ENCODE measurements around the gene VAV3.

VAV3 gene

DNA sequence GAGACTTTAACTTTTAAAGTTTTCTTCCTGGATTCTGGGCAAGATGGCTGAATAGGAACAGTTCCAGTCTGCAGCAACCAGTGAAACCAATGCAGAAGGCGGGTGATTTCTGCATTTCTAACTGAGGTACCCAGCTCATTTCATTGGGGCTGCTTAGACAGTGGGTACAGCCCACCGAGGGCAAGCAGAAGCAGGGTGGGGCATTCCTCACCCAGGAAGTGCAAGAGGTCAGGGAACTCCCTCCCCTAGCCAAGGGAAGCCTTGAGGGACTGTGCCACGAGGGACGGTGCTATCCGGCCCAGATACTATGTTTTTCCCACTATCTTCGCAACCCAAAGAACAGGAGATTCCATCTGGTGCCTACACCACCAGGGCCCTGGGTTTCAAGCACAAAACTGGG is 121.0 kb downstream of the VAV3 start:
- Mint-ChIP-seq H3K9me3 (peaks cover 23% of the 10 kb centered on the region), H3K36me3 (peaks cover 21% of the 10 kb centered on the region), H3K27me3 (no peaks in the 10 kb centered on the region), H3K4me3 (no peak overlapping the region), H3K4me1 (peaks cover 60% of the 10 kb centered on the region), H3K27ac (peak overlapping the region; percentile 16)
- CTCF ChIA-PET, result interaction anchor here (0.9 kb wide), 1 partner anchor 120 kb away, joined by 3 read pairs; no protein-coding TSS in a partner anchor
- DNase-seq, result no peak

DNA sequence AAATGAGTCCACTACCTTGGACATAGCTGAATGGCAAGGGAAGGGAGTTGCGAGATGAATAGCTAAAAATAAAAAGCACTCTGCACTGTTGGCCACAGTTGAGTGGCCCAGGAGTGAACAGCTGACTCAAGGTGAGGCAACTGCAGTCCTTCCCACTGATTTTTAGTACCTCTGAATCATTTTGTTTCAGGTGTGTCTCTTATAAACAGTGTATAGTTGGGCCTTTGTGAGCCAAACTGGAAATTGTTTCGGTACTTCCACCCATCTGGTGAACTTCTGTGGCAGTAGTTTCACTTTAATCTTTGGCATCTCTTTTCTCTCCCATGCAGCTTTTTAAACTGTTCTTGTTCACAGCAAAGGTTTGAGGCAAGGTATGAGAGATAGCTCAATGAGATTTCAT is 122.7 kb downstream of the VAV3 start:
- Mint-ChIP-seq H3K27me3 (no peaks in the 10 kb centered on the region), H3K4me1 (peaks cover 60% of the 10 kb centered on the region), H3K36me3 (peaks cover 23% of the 10 kb centered on the region), H3K9me3 (peaks cover 24% of the 10 kb centered on the region), H3K4me3 (no peak overlapping the region), H3K27ac (no peak overlapping the region)
- CTCF ChIA-PET, result no interaction called here
- no peak for DNase-seq

GRCh38 chr1:107840725-107841124 is 124.3 kb downstream of the VAV3 start:
- Mint-ChIP-seq H3K27ac (peak overlapping the region; percentile 6), H3K27me3 (no peaks in the 10 kb centered on the region), H3K9me3 (peaks cover 16% of the 10 kb centered on the region), H3K36me3 (peaks cover 10% of the 10 kb centered on the region), H3K4me3 (no peak overlapping the region), H3K4me1 (peaks cover 56% of the 10 kb centered on the region)
- DNase-seq, result no peak
- CTCF ChIA-PET, result interaction anchor here (0.9 kb wide), 1 partner anchor 284 kb away, joined by 4 read pairs; no protein-coding TSS in a partner anchor

DNA sequence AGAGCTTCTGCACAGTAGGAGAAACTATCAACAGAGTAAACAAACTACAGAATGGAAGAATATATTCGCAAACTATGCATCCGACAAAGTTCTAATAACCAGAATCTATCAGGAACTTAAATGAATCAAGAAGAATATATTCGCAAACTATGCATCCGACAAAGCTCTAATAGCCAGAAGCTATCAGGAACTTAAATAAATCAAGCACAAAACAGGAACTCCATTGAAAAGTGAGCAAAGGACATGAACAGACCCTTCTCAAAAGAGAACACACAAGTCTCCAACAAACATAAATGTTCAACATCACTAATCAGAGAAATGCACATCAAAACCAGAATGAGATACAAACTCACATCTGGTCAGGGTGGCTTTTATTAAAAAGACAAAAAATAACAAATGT is 126.9 kb downstream of the VAV3 start:
- no peak overlapping the region for H3K27ac Mint-ChIP-seq
- peaks cover 2% of the 10 kb centered on the region for H3K36me3 Mint-ChIP-seq
- CTCF ChIA-PET, result no interaction called here
- H3K27me3 Mint-ChIP-seq, result peaks cover 4% of the 10 kb centered on the region
- no peak overlapping the region for H3K4me3 Mint-ChIP-seq
- peaks cover 36% of the 10 kb centered on the region for H3K4me1 Mint-ChIP-seq
- DNase-seq, result no peak
- H3K9me3 Mint-ChIP-seq, result peaks cover 9% of the 10 kb centered on the region

DNA sequence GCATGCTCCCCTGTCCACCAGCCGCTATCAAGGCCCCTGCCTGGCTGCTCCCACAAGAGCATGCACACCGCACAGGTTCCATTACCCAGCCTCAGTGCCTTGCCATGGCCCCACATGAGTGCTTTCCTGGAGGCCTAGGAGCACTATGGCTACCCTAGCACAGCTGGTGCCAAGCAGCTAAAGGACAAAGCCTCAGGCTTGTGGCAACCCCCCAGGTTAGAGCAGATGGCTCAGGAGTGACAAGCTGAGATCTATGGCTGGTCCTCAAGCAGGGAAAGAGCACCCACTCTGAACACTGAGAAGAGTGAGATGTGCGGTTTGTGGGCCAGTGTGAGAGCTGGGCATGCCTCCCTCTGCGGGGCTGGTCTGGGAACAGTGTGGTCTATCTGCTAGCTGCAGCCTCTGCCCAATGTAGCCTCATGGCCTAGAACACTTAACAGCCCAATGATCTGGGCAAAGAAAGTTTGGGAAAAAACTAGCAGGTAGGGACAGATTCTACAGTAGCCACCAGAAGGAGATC is 129.8 kb downstream of the VAV3 start:
- H3K27ac Mint-ChIP-seq, result no peak overlapping the region
- peaks cover 2% of the 10 kb centered on the region for H3K36me3 Mint-ChIP-seq
- no peak for DNase-seq
- H3K9me3 Mint-ChIP-seq, result peaks cover 9% of the 10 kb centered on the region
- peaks cover 25% of the 10 kb centered on the region for H3K4me1 Mint-ChIP-seq
- H3K4me3 Mint-ChIP-seq, result no peak overlapping the region
- CTCF ChIA-PET, result interaction anchor here (0.9 to 1.2 kb wide), 2 partner anchors 52 to 290 kb away, joined by 3 to 4 read pairs; no protein-coding TSS in a partner anchor
- peaks cover 4% of the 10 kb centered on the region for H3K27me3 Mint-ChIP-seq

- Mint-ChIP-seq H3K27me3 (peaks cover 4% of the 10 kb centered on the region), H3K27ac (no peak overlapping the region), H3K4me1 (peaks cover 38% of the 10 kb centered on the region), H3K4me3 (no peak overlapping the region), H3K9me3 (peaks cover 11% of the 10 kb centered on the region), H3K36me3 (peaks cover 2% of the 10 kb centered on the region)
- CTCF ChIA-PET, result interaction anchor here (0.8 kb wide), 1 partner anchor 143 kb away, joined by 3 read pairs; no protein-coding TSS in a partner anchor
- DNase-seq, result no peak
Measured at GRCh38 chr1:107833061-107833460, 131.9 kb downstream of the VAV3 start.

DNA sequence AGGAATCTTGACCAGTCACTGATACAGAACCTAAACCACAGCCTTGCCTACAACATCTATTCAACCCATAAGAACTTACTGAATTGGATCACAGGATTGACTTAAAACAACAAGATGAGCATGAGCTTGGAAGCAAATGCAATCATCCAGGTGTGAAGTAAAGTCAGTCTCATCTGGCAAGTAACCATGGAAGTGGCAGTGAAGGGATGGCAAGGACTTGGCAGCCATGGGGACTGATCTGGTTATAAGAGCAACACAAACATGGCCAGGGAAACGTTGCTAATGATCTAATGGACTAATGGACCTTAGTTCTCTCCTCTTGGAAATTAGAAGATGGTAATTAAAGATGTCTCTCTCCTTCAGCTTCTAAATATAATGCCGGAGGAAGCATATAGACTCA is 133.1 kb downstream of the VAV3 start:
- Mint-ChIP-seq H3K27ac (no peak overlapping the region), H3K27me3 (peaks cover 4% of the 10 kb centered on the region), H3K4me1 (peaks cover 38% of the 10 kb centered on the region), H3K9me3 (peaks cover 5% of the 10 kb centered on the region), H3K36me3 (no peaks in the 10 kb centered on the region), H3K4me3 (no peak overlapping the region)
- CTCF ChIA-PET, result no interaction called here
- no peak for DNase-seq

- Mint-ChIP-seq H3K27ac (no peak overlapping the region), H3K9me3 (peaks cover 2% of the 10 kb centered on the region), H3K27me3 (peaks cover 4% of the 10 kb centered on the region), H3K4me3 (no peak overlapping the region), H3K36me3 (no peaks in the 10 kb centered on the region), H3K4me1 (peaks cover 35% of the 10 kb centered on the region)
- no peak for DNase-seq
- CTCF ChIA-PET, result no interaction called here
Measured at GRCh38 chr1:107830526-107830925, 134.5 kb downstream of the VAV3 start.

DNA sequence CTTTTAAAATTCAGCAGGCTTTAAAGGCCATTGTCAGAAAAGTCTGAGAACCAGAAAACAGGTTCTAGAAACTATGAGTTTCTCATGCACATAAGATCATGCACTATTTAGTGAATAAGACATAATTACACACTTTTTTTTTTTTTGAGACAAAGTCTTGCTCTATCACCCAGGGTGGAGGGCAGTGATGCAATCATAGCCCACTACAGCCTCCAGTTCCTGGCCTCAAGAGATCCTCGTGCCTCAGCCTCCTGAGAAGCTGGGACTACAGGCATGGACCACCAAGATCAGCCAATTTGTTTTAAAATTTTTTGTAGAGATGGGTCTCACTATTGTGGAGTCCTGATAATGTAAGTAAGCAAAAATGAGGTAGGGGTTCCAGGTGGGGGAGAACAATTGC is 134.9 kb downstream of the VAV3 start:
- H3K36me3 Mint-ChIP-seq, result no peaks in the 10 kb centered on the region
- H3K27me3 Mint-ChIP-seq, result peaks cover 2% of the 10 kb centered on the region
- H3K4me3 Mint-ChIP-seq, result no peak overlapping the region
- H3K27ac Mint-ChIP-seq, result no peak overlapping the region
- H3K4me1 Mint-ChIP-seq, result peaks cover 35% of the 10 kb centered on the region
- CTCF ChIA-PET, result no interaction called here
- no peak for DNase-seq
- peaks cover 2% of the 10 kb centered on the region for H3K9me3 Mint-ChIP-seq

- CTCF ChIA-PET, result no interaction called here
- H3K27ac Mint-ChIP-seq, result peak overlapping the region; percentile 70
- no peaks in the 10 kb centered on the region for H3K27me3 Mint-ChIP-seq
- H3K36me3 Mint-ChIP-seq, result no peaks in the 10 kb centered on the region
- H3K4me3 Mint-ChIP-seq, result no peak overlapping the region
- peaks cover 2% of the 10 kb centered on the region for H3K9me3 Mint-ChIP-seq
- H3K4me1 Mint-ChIP-seq, result peaks cover 35% of the 10 kb centered on the region
- no peak for DNase-seq
Measured at GRCh38 chr1:107829036-107829770, 135.8 kb downstream of the VAV3 start.

GRCh38 chr1:107824946-107825345 is 140.0 kb downstream of the VAV3 start:
- Mint-ChIP-seq H3K27me3 (no peaks in the 10 kb centered on the region), H3K27ac (no peak overlapping the region), H3K36me3 (peaks cover 16% of the 10 kb centered on the region), H3K4me3 (no peak overlapping the region), H3K9me3 (peaks cover 6% of the 10 kb centered on the region), H3K4me1 (peaks cover 25% of the 10 kb centered on the region)
- CTCF ChIA-PET, result no interaction called here
- no peak for DNase-seq

DNA sequence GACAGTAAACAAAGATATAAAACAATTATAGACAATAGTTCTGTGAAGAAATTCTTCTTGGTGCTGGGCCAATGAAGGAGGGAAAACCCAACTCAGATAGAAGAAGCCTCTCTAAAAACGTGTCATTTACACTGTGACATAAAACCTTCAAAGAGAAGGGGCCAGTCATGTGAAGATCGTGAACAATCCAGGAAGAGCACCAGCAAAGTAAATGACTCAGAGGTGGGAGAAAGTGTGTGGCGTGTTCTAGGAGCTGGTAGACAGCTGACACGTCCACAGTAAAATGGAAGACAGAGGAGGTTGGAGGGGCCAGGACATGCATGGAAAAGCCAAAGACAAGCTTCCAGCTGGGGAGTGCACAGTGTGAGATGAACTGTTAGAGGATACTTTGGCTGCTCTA is 143.6 kb downstream of the VAV3 start:
- Mint-ChIP-seq H3K4me3 (no peak overlapping the region), H3K4me1 (peaks cover 9% of the 10 kb centered on the region), H3K36me3 (peaks cover 16% of the 10 kb centered on the region), H3K27ac (no peak overlapping the region), H3K9me3 (peaks cover 6% of the 10 kb centered on the region), H3K27me3 (peaks cover 3% of the 10 kb centered on the region)
- CTCF ChIA-PET, result interaction anchor here (0.9 kb wide), 1 partner anchor 144 kb away, joined by 3 read pairs; the partner anchor contains the start of gene VAV3
- no peak for DNase-seq

DNA sequence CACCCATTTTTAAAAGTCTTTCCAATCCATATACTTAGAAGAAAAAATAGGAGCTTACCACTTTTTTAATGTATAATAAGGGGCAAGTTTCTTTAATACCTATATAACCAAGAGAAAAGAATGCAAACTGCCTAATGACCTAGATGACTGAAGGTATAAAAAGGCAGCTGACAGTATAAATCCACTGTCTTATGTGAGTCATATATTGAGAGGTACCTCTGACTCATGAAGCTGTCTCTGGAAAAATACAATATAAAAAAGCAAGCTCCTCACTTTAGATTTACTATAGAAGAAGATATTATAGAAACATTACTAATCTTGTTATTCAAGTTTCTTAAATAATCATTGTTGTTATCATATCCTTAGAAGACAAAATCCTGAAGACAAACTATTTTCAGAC is 144.2 kb downstream of the VAV3 start:
- CTCF ChIA-PET, result interaction anchor here (0.9 kb wide), 1 partner anchor 144 kb away, joined by 3 read pairs; the partner anchor contains the start of gene VAV3
- peaks cover 9% of the 10 kb centered on the region for H3K4me1 Mint-ChIP-seq
- H3K9me3 Mint-ChIP-seq, result peaks cover 6% of the 10 kb centered on the region
- no peak overlapping the region for H3K4me3 Mint-ChIP-seq
- no peak overlapping the region for H3K27ac Mint-ChIP-seq
- DNase-seq, result no peak
- peaks cover 3% of the 10 kb centered on the region for H3K27me3 Mint-ChIP-seq
- H3K36me3 Mint-ChIP-seq, result peaks cover 16% of the 10 kb centered on the region

DNA sequence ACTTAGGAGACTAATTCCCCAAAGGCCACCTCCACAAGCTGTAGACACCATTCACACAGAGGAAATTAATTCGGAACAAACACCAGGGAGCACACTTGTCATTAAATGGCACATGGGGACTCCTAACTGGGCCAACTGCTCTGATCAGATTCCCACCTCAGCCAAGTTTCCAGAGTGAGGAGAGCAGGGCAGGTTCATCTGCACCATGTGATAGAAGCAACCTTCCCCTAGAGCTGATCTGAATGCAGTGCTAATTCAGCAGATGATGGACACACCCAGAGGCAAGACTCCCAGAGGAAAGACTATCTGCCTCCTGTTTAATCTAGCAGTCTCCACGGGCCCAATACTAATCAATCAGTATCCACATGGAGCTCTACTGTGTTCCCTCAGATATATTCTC is 147.0 kb downstream of the VAV3 start:
- H3K36me3 Mint-ChIP-seq, result peaks cover 12% of the 10 kb centered on the region
- H3K27ac Mint-ChIP-seq, result no peak overlapping the region
- peaks cover 9% of the 10 kb centered on the region for H3K4me1 Mint-ChIP-seq
- H3K27me3 Mint-ChIP-seq, result peaks cover 3% of the 10 kb centered on the region
- CTCF ChIA-PET, result interaction anchor here (0.6 to 1.3 kb wide), 2 partner anchors 31 to 868 kb away, joined by 3 read pairs; no protein-coding TSS in a partner anchor
- DNase-seq, result no peak
- H3K9me3 Mint-ChIP-seq, result peaks cover 4% of the 10 kb centered on the region
- no peak overlapping the region for H3K4me3 Mint-ChIP-seq

DNA sequence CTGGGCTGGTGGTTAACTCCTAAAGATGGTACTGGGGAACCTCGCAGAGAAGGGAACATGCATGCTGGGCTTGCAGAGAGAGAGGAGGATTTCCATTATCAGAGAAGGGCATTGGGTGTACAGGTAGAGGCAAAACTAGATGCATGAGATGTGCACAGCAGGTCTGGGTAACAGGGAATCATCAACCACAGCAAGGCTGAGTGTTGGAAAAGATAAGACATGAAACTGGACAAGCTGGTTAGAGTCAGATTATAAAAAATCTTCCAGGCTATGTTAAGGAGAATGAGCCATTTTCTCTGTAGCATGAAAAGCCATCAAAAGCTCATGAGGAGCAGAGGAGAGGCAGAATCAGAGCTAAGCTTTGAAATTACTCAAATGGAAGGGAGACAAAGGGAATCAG is 147.8 kb downstream of the VAV3 start:
- peaks cover 3% of the 10 kb centered on the region for H3K27me3 Mint-ChIP-seq
- H3K27ac Mint-ChIP-seq, result no peak overlapping the region
- H3K9me3 Mint-ChIP-seq, result peaks cover 4% of the 10 kb centered on the region
- H3K4me1 Mint-ChIP-seq, result peaks cover 9% of the 10 kb centered on the region
- H3K36me3 Mint-ChIP-seq, result peaks cover 10% of the 10 kb centered on the region
- no peak overlapping the region for H3K4me3 Mint-ChIP-seq
- CTCF ChIA-PET, result interaction anchor here (0.6 kb wide), 1 partner anchor 869 kb away, joined by 3 read pairs; no protein-coding TSS in a partner anchor
- no peak for DNase-seq
